GM19468 (cell line): ENCODE data around the gene SH3BGRL2.
"Not testable (repeated sequence)": the region's sequence is repeated elsewhere in the genome, so short reads cannot be mapped to it uniquely, and the experiment has no call there.

Experiments
- ATAC-seq: cut with Tn5 transposase; IDR thresholded peaks from one replicate; pipeline ENCODE4 v1.9.1; 2021; ENCODE audit warnings: mild to moderate bottlenecking, moderate library complexity, moderate number of reproducible peaks; ENCODE audit not compliant: unreplicated experiment; ENCODE audit errors: extremely low read depth

The SH3BGRL2 gene

GRCh38 chr6:79646561-79646960, 15.4 kb downstream of the SH3BGRL2 start:
- no peak for ATAC-seq

GRCh38 chr6:79647741-79648140, 16.6 kb downstream of the SH3BGRL2 start:
- no peak for ATAC-seq

GRCh38 chr6:79648328-79648727, 17.2 kb downstream of the SH3BGRL2 start:
- ATAC-seq: no peak

GRCh38 chr6:79649016-79649415, 17.9 kb downstream of the SH3BGRL2 start:
- ATAC-seq: no peak

- ATAC-seq: no peak
Observed at GRCh38 chr6:79650950-79651349, 19.8 kb downstream of the SH3BGRL2 start.

GRCh38 chr6:79656134-79656533, 25.0 kb downstream of the SH3BGRL2 start:
- ATAC-seq: no peak

- ATAC-seq: no peak
Observed at GRCh38 chr6:79657238-79657637, 26.1 kb downstream of the SH3BGRL2 start.

- not testable (repeated sequence) for ATAC-seq
Observed at GRCh38 chr6:79663655-79664054, 32.5 kb downstream of the SH3BGRL2 start.

- no peak for ATAC-seq
Observed at GRCh38 chr6:79665725-79666551, 34.8 kb downstream of the SH3BGRL2 start.

GRCh38 chr6:79666634-79667033, 35.5 kb downstream of the SH3BGRL2 start:
- no peak for ATAC-seq

GRCh38 chr6:79668381-79668780, 37.3 kb downstream of the SH3BGRL2 start:
- no peak for ATAC-seq

GRCh38 chr6:79669766-79670165, 38.6 kb downstream of the SH3BGRL2 start:
- ATAC-seq: no peak

GRCh38 chr6:79670789-79671188, 39.7 kb downstream of the SH3BGRL2 start:
- no peak for ATAC-seq

GRCh38 chr6:79671600-79672266, 40.6 kb downstream of the SH3BGRL2 start:
- no peak for ATAC-seq

- ATAC-seq: no peak
Observed at GRCh38 chr6:79672631-79673111, 41.5 kb downstream of the SH3BGRL2 start.

- no peak for ATAC-seq
Observed at GRCh38 chr6:79673947-79674346, 42.8 kb downstream of the SH3BGRL2 start.

GRCh38 chr6:79676785-79677736, 45.9 kb downstream of the SH3BGRL2 start:
- no peak for ATAC-seq

GRCh38 chr6:79682682-79683081, 51.6 kb downstream of the SH3BGRL2 start:
- not testable (repeated sequence) for ATAC-seq

GRCh38 chr6:79684876-79685275, 53.7 kb downstream of the SH3BGRL2 start:
- ATAC-seq: no peak

GRCh38 chr6:79686707-79687309, 55.7 kb downstream of the SH3BGRL2 start:
- ATAC-seq: no peak
